Immature natural killer cell (primary cell): ENCODE measurements around the gene CDH23. TPM values are rescaled to one million over a fixed set of nuclear protein-coding genes. Genes with fewer than 3 reads are reported as not detected.
A peak's percentile ranks its signal among the peaks of the same experiment; 100 is the strongest.

Experiments
- DNase-seq, 3 donors: peaks; one replicate each; pipeline ENCODE4 v3.0.0; 2022; ENCODE audit warnings: mixed read lengths in 1 of 3
- H3K27ac Mint-ChIP-seq, 6 donors: one replicate each; pipeline ENCODE4 v1.8.0; 2020; ENCODE audit warnings: mixed read lengths in 6 of 6, mild to moderate bottlenecking in 5 of 6, inconsistent platforms in 4 of 6, moderate library complexity in 3 of 6
- H3K27me3 Mint-ChIP-seq, 3 donors: one replicate each; pipeline ENCODE4 v1.8.0; 2020 to 2021; ENCODE audit warnings: low read depth in 3 of 3, mild to moderate bottlenecking in 3 of 3, mixed read lengths in 3 of 3, moderate library complexity in 3 of 3, inconsistent platforms in 1 of 3
- H3K36me3 Mint-ChIP-seq, 3 donors: one replicate each; pipeline ENCODE4 v1.8.0; 2020; ENCODE audit warnings: mixed read lengths in 3 of 3, inconsistent platforms in 2 of 3, mild to moderate bottlenecking in 2 of 3
- H3K4me1 Mint-ChIP-seq, 2 donors: one replicate each; pipeline ENCODE4 v1.8.0; 2020; ENCODE audit warnings: inconsistent platforms in 2 of 2, mild to moderate bottlenecking in 2 of 2, mixed read lengths in 2 of 2, moderate library complexity in 1 of 2
- H3K4me3 Mint-ChIP-seq, 5 donors: one replicate each; pipeline ENCODE4 v1.8.0; 2020; ENCODE audit warnings: mild to moderate bottlenecking in 5 of 5, mixed read lengths in 5 of 5, inconsistent platforms in 3 of 5, moderate library complexity in 3 of 5
- H3K9me3 Mint-ChIP-seq, 6 donors: one replicate each; pipeline ENCODE4 v1.8.0; 2020; ENCODE audit warnings: mild to moderate bottlenecking in 6 of 6, mixed read lengths in 6 of 6, inconsistent platforms in 4 of 6, moderate library complexity in 3 of 6
- polyA plus RNA-seq, 3 donors: library from polyadenylated mRNA; unstranded; fragments of 300-500 nt; fragmentation: Illumina TruSeq; gene quantifications; one replicate each; pipeline ENCODE4 v1.2.3, GENCODE V29; 2021

The CDH23 gene
- polyA plus RNA-seq, 3 donors from 2014 or later = 0.47 to 0.59 TPM; not detected in 1

DNA sequence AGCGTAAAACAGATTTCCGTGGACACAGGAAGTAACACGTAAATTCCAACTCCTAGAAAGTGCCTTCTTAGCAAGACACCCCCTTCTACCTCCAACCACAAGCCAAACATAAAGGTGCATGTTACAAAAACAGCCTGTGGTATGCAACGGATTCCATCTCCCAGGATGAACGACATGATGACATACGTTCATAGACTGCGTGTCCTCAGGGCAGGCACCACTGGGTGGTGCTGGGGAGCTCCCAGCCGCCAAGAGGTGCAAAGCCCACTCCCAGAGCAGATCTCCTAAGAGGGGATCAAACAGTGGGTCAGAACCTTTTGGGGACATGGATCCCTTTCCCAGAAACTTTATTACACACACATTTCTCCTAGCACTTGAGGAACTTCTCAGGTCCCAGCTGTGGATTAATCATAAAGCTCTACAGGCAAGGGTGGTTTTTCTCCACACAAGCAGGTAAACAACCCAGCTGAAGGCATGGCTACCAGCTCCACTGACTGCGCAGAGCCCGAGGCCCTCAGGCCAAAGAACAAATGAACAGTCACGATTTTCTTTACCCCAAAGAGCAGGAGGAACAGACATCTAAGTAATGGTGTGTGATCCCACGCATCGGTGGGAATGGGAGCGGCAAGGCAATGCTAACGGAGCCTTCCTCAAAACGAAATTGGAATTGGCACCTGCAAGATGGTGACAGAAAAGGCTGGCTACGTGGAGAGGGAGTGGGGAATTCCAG lies 440.5 kb downstream of the CDH23 start:
- Mint-ChIP-seq H3K27ac (peak overlapping the region in 2 of 6 donors; percentile 20 to 41), H3K4me3 (no peak overlapping the region), H3K27me3 (no peaks in the 10 kb centered on the region), H3K4me1 (peaks cover 59 to 80% of the 10 kb centered on the region in 2 donors), H3K36me3 (peaks cover 0 to 9% (median 3%) of the 10 kb centered on the region in 3 donors), H3K9me3 (no peaks in the 10 kb centered on the region)
- DNase-seq = no peak

DNA sequence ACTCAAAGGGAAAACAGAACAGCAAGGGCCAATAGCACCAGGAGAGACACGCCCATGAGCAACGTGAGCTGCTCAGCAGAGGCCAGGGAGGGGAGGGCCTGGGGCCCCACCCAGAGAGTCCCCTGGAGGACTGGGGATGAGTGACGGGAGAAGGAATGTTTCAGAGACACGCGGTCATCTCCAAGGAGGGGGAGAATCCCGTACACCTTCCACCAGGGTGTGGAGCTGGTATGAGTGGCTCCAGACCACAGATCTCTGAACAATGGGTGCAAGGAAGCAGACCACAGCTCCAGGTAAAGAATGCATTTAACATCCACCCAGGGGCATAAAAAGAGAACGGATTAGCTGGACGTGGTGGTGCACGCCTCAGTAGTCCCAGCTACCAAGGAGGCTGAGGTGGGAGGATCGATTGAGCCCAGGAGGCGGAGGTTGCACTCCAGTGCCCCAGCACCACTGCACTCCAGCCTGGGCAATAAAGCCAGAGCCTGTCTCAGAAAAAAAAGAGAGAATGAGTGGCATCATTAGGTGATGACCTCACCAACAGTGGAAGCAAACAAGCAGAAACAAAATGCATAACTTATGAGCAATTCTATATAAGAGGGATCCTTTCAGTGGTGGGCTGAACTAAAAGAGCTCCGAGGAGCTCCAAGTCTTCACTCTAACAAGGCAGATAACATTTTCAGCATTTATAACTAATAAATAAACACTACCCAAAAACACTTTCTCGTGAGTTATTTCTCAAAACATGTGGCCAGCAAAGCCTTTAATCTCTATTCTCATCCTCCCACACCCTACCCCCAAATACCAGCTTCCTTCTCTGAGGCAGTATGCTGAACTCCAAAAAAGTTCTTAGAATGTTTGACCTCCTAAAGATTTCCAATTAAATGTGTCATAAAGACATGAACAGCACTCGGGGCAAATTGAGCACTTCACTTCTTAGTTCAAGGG lies 441.8 kb downstream of the CDH23 start:
- Mint-ChIP-seq H3K4me3 (no peak overlapping the region), H3K27ac (peak overlapping the region in 3 of 6 donors; percentile 7 to 28 (median 16)), H3K4me1 (peaks cover 61 to 82% of the 10 kb centered on the region in 2 donors), H3K9me3 (no peaks in the 10 kb centered on the region), H3K36me3 (peaks cover 0 to 9% (median 0%) of the 10 kb centered on the region in 3 donors), H3K27me3 (no peaks in the 10 kb centered on the region)
- no peak for DNase-seq

DNA sequence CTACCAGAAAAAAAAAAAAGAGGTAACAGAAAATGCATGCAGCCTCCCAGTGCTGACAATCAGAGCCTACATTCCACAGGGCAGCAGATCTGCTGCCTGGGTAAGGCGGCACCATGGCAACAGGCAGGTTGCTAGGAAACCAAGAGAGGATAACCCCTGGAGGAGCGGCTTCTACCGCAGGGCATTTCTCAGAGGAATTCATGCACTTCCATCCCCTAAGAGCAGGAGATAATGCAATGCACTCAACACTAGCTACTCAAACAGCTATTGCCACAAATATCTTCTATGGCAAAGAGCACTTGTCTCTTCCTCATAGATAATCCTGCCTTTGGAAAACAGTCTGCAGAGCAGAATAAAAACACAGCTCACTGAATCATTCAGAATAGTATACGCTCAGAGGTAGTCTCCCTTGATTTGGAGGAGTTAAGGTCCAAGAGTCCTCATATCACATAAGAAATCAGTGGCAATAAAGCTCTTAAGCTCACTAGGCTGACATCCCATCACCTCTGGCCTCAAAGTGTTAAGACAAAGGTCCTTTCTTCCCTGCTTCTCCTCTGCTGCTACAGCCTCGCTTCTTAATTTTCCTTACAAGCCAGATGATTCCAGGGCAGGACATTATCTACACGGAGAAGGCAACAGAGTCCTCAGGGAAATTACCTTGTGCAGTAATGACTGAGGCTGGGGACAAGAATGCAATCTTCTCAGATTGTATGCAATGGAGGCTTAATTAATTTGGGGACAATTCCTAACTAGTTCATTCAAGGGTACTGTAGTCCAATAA lies 443.6 kb downstream of the CDH23 start:
- Mint-ChIP-seq H3K27me3 (no peaks in the 10 kb centered on the region), H3K9me3 (no peaks in the 10 kb centered on the region), H3K4me3 (no peak overlapping the region), H3K27ac (peak overlapping the region in 2 of 6 donors; percentile 12 to 17), H3K36me3 (peaks cover 0 to 9% (median 0%) of the 10 kb centered on the region in 3 donors), H3K4me1 (peaks cover 69 to 86% of the 10 kb centered on the region in 2 donors)
- no peak for DNase-seq

DNA sequence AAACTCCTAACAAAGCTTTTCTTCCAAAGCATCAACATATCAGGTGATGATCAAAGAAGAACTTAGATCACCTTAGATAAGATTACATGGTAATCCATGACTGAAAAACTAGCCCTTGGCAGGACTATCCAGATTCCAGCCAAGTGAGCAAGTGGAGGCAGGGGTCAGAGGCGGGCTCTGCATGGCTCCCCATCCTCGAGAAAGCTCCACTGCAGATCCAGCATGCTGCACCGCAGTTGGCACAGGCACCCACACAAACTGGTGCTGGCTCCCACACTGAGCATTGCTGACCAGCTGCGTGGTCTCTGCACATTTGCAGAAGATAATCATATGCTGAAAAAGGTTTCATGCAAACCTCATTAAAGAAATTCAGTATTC lies 444.2 kb downstream of the CDH23 start:
- peaks cover 73 to 87% of the 10 kb centered on the region in 2 donors for H3K4me1 Mint-ChIP-seq
- DNase-seq = no peak
- H3K36me3 Mint-ChIP-seq = peaks cover 0 to 9% (median 0%) of the 10 kb centered on the region in 3 donors
- no peaks in the 10 kb centered on the region for H3K27me3 Mint-ChIP-seq
- H3K27ac Mint-ChIP-seq = no peak overlapping the region
- H3K9me3 Mint-ChIP-seq = no peaks in the 10 kb centered on the region
- no peak overlapping the region for H3K4me3 Mint-ChIP-seq

DNA sequence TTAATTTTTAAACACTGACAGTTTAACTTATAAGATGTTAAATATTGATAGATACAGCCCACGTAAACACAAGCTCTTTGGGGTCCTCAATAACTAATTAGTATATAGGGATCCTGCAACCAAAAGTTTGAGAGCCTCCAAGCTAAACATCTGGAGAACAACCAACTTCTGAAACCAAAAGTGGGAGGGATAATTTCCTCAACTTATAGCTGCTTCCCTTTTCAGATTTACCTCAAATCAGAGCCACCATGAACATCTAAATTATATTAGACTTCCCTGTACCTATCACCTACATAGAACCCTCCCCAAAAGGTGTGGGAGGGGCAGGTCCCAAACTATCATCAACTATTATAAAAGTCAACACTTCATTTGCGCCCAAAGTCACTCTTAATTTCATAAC lies 445.7 kb downstream of the CDH23 start:
- Mint-ChIP-seq H3K27ac (no peak overlapping the region), H3K4me3 (no peak overlapping the region), H3K36me3 (peaks cover 0 to 9% (median 0%) of the 10 kb centered on the region in 3 donors), H3K9me3 (no peaks in the 10 kb centered on the region), H3K4me1 (peaks cover 67 to 84% of the 10 kb centered on the region in 2 donors), H3K27me3 (no peaks in the 10 kb centered on the region)
- DNase-seq = no peak

DNA sequence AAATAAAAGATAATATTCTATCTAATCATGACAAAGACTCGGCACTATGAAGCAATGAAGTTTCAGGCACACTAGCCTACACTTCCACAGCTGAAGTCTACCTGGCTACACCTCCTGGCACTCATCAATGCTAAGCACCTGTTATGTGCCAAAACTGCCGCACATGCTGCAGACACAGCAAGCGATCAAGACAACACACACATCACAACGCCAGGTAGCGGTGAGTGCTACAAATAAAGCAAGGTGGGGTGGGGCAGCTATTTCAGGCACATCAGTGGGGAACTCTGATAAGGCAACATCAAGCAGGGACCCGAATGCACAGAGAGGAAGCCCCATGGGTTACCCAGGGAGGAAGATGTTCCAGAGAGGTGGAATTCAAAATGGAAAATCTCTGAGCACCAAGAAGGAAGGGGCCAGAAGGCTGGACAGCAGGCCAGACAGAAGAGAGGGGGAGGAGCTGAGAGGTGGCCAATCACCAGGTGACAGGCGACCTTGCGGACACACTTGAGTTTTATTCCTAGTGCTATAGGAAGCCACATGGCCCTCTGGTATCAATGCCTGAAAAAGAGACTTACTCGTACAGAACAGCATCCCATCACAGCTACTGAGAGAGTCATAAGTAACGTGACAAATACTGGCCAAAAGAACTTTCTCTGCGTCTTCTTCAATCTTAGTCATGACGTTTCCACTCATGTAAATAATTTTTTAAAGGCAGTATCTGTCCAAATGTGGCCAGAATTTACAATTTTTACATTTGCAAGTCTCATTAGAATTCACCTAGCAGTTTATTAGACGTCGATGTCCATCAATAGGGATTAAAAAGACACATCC lies 446.4 kb downstream of the CDH23 start:
- Mint-ChIP-seq H3K4me3 (peak overlapping the region in 3 of 5 donors; percentile 6 to 69 (median 33)), H3K9me3 (no peaks in the 10 kb centered on the region), H3K27ac (peak overlapping the region in 3 of 6 donors; percentile 9 to 42 (median 16)), H3K27me3 (no peaks in the 10 kb centered on the region), H3K4me1 (peaks cover 64 to 84% of the 10 kb centered on the region in 2 donors), H3K36me3 (peaks cover 0 to 3% (median 0%) of the 10 kb centered on the region in 3 donors)
- no peak for DNase-seq

DNA sequence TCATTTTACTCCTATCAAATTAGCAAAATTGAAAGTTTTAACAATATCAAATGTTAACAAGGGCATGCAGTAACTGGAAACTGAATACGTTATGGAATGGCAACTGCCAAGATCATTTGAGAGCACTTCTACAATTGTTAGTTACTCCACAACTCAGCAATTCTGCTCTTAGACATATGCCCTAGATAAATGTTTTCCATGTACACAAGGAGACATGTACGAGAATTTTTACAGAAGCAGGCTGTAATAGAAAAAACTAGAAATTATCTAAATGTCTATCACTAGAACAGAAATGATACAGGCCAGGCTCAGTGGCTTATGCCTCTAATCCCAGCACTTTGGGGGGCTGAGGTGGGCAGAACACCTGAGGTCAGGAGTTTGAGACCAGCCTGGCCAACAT lies 447.4 kb downstream of the CDH23 start:
- H3K27me3 Mint-ChIP-seq = no peaks in the 10 kb centered on the region

DNA sequence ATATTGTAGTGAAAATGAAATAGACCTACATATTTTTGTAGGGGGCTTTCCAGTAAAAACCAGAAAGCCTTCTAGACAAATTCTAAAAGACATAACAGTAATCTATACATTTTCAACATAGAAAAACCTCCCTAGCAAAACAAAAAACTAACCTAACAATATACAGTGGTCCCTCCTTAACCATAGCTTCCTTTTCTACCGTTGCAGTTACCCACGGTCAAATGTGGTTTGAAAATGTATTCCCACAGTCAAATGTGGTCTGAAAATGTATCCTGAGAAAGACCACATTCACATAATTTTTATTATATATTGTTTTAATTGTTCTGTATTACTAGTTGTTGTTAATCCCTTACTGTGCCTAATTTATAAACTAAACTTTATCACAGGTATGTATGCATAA lies 448.0 kb downstream of the CDH23 start:
- peak overlapping the region; percentile 22 to 69 (median 46) for H3K4me3 Mint-ChIP-seq
- peaks cover 70 to 88% of the 10 kb centered on the region in 2 donors for H3K4me1 Mint-ChIP-seq
- no peak for DNase-seq
- H3K27me3 Mint-ChIP-seq = peaks cover 0 to 3% (median 0%) of the 10 kb centered on the region in 3 donors
- H3K27ac Mint-ChIP-seq = peak overlapping the region in 4 of 6 donors; percentile 21 to 83 (median 56)
- H3K9me3 Mint-ChIP-seq = no peaks in the 10 kb centered on the region
- no peaks in the 10 kb centered on the region for H3K36me3 Mint-ChIP-seq

More for the DNA sequence above, 447.4 kb downstream of the CDH23 start:
- Mint-ChIP-seq H3K4me3 (peak overlapping the region; percentile 18 to 69 (median 38)), H3K27ac (peak overlapping the region in 4 of 6 donors; percentile 28 to 67 (median 36)), H3K36me3 (no peaks in the 10 kb centered on the region), H3K9me3 (no peaks in the 10 kb centered on the region), H3K4me1 (peaks cover 66 to 84% of the 10 kb centered on the region in 2 donors)
- no peak for DNase-seq

DNA sequence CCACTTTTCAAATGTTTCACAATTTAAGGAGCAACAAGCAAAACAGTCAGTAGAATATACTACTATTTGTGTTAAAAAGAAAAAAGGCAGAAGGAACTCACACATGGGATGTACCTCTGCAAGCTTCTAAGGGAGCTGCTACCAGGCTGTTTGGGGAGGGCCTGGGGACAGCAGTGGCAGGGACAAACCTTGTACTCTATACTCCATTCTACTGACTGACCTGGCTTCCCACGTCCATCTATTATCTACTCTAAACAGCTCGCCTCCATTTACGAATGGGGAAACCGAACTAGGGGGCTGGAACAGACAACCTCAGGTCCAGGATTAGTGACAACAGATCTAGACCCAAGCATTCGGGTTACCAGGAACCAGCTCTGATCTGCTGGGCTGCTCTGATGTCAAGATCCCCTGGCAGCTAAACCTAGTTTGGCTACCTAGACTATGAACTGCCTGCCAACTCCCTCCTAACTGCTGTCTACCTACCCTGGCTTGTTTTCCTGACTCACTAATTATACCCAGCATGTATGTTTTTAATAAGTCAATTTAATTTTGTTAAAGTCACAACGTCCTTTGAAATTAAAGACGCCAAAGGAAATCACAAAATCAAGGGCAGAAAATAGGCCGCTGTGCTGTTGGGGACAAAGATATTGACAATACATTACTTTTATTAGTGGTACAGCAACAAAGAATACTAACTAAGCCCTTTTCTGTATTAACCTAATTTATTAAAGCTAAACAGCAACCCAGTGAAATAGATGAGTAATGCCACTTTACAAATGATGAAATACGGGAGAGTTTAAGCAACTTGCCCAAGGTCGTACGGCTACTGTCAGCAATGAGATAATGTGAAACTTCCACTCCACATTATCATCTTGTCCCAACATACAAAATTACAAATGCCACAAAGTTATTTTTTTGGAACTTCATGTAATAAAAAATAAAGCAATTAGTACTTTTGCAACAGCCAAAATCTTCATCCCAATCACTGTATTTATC lies 449.0 kb downstream of the CDH23 start:
- no peaks in the 10 kb centered on the region for H3K36me3 Mint-ChIP-seq
- peaks cover 71 to 88% of the 10 kb centered on the region in 2 donors for H3K4me1 Mint-ChIP-seq
- no peak for DNase-seq
- H3K27ac Mint-ChIP-seq = peak overlapping the region; percentile 4 to 83 (median 36)
- H3K27me3 Mint-ChIP-seq = peaks cover 0 to 6% (median 0%) of the 10 kb centered on the region in 3 donors
- no peaks in the 10 kb centered on the region for H3K9me3 Mint-ChIP-seq
- H3K4me3 Mint-ChIP-seq = peak overlapping the region; percentile 22 to 69 (median 46)

DNA sequence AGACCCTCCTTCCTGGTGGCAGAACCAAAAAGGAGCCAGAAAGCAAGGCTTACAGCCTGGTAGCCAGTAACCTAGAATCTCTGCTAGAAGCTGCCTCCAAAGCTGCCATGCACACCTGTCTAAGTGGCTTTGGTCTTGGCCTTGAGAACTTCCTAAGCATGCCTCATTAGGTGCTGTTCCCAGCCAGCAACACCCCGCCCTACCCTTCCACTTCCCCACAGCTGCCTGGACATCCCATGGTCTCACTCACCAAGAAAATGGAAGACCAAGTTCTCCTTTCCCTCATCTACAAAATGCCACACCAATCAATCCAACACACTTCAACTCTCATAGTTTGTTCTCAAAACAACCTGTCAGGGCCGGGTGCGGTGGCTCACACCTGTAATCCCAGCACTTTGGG lies 450.1 kb downstream of the CDH23 start:
- Mint-ChIP-seq H3K4me3 (no peak overlapping the region), H3K4me1 (peaks cover 72 to 93% of the 10 kb centered on the region in 2 donors), H3K27ac (peak overlapping the region in 3 of 6 donors; percentile 44 to 62 (median 45)), H3K9me3 (no peaks in the 10 kb centered on the region), H3K36me3 (no peaks in the 10 kb centered on the region), H3K27me3 (peaks cover 3 to 10% (median 3%) of the 10 kb centered on the region in 3 donors)
- no peak for DNase-seq

DNA sequence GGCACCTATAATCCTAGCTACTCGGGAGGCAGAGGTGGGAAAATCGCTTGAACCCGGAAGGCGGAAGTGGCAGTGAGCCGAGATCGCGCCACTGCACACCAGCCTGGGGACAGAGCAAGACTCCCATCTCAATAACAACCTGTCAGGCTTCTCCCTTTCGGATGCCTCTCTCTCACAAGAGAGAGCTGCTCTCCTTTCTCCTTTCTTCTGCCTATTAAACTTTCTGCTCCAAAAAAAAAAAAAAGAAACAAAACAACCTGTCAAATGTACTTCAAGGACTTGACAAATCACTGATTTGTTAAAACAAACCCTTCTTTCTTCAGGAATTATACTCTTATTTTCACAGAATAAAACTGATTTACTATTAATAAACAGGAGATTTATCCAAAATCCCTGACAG lies 450.7 kb downstream of the CDH23 start:
- Mint-ChIP-seq H3K27ac (peak overlapping the region in 2 of 6 donors; percentile 44 to 45), H3K4me3 (no peak overlapping the region)

More for the DNA sequence above, 450.7 kb downstream of the CDH23 start:
- peaks cover 74 to 87% of the 10 kb centered on the region in 2 donors for H3K4me1 Mint-ChIP-seq
- no peaks in the 10 kb centered on the region for H3K36me3 Mint-ChIP-seq
- DNase-seq = no peak
- H3K27me3 Mint-ChIP-seq = peaks cover 3 to 10% (median 3%) of the 10 kb centered on the region in 3 donors
- H3K9me3 Mint-ChIP-seq = no peaks in the 10 kb centered on the region
